Adrenal gland (tissue), 12 donors: ENCODE measurements around the gene GTF2F2. TPM values are rescaled to one million over a fixed set of nuclear protein-coding genes. Genes with fewer than 3 reads are reported as not detected.

Experiments used
- DNase-seq, 7 donors: peaks; one replicate each; pipeline ENCODE4 v3.0.0-alpha.2; 2019 to 2020
- H3K27ac ChIP-seq, 5 donors: fragments of 200-600 bp; sonication (generic) in 4 of 5; 1 replicate in 3 of 5; 2 replicates in 2 of 5; pipeline versions ENCODE4 v1.5.1 to v1.8.0; 2016 to 2020; ENCODE audit warnings: mild to moderate bottlenecking in 1 of 5
- H3K27me3 ChIP-seq: fragments of 200-600 bp; 2 replicates; pipeline ENCODE4 v1.8.0; 2021
- H3K36me3 ChIP-seq, 2 donors: fragments of 200-600 bp; replicated peaks in 1 of 2; 1 replicate in 1 of 2; 2 replicates in 1 of 2; pipeline versions ENCODE4 v1.5.1 to v1.8.0; 2018 to 2022
- H3K4me1 ChIP-seq, 2 donors: fragments of 200-600 bp; replicated peaks in 1 of 2; 1 replicate in 1 of 2; 2 replicates in 1 of 2; pipeline versions ENCODE4 v1.5.1 to v1.8.0; 2018 to 2021
- H3K4me3 ChIP-seq, 4 donors: fragments of 200-600 bp; sonication (generic) in 3 of 4; one replicate each; pipeline ENCODE4 v1.5.1; 2016 to 2018
- H3K9me3 ChIP-seq, 3 donors: fragments of 200-600 bp; sonication (generic) in 1 of 3; replicated peaks in 1 of 3; 1 replicate in 2 of 3; 2 replicates in 1 of 3; pipeline versions ENCODE4 v1.5.1 to v1.8.0; 2016 to 2021
- CTCF ChIP-seq, 6 experiments: fragments of 450-650 bp in 4 of 6; fragments of 200-600 bp in 2 of 6; sonication (generic) in 1 of 6; IDR thresholded peaks; 1 replicate in 5 of 6; 2 replicates in 1 of 6; pipeline versions ENCODE4 v1.5.1 to v1.8.0; 2016 to 2021; ENCODE audit warnings: antibody characterized with exemption in 6 of 6, mild to moderate bottlenecking in 2 of 6, moderate library complexity in 1 of 6
- POLR2A ChIP-seq, 2 donors: fragments of 450-650 bp; IDR thresholded peaks; one replicate each; pipeline ENCODE4 v1.6.1; 2017; ENCODE audit warnings: antibody characterized with exemption in 2 of 2, mild to moderate bottlenecking in 2 of 2, moderate library complexity in 1 of 2
- WGBS, 4 donors: extraction: QIAGEN DNeasy Blood & Tissue Kit in 2 of 4; methylation state at CpG; one replicate each; pipeline versions ENCODE4 v1.1.5 to v1.1.7; 2013 to 2017; 5-methylcytosine and 5-hydroxymethylcytosine counted together
- intact Hi-C, 2 donors: fragments of 100-400 bp; cut with DNase I; formaldehyde crosslinking; loops; one replicate each; pipeline versions ENCODE4 v1.14.1 to v1.15.0; 2022 to 2023
- polyA plus RNA-seq, 3 donors: library from polyadenylated mRNA; stranded (reverse); fragments of 200-250 nt in 2 of 3; fragments of 350-450 nt in 1 of 3; fragmentation: Illumina TruSeq in 1 of 3; extraction: RNeasy Lipid Tissue Mini Kit (QIAGEN cat#74804) in 1 of 3; gene quantifications; one replicate each; pipeline ENCODE4 v1.2.3, GENCODE V29; 2013 to 2014
- total RNA-seq, 9 donors: library from RNA; depleted of rRNA in 4 of 9; stranded (reverse); fragments of >200 nt in 4 of 9; fragments of 120-200 nt in 1 of 9; fragmentation: NEBNext Ultra II Directional in 1 of 9; extraction: Animal tissue kit (Norgen Biotek cat#: 25700) in 1 of 9; gene quantifications; one replicate each; pipeline versions ENCODE4 v1.1.0 to v1.2.4, GENCODE V29; 2013 to 2023
- donor health status: healthy with polysubstance abuse.
- donor health status: Bipolar disorder and iron deficiency.
- donor health status: DM: yes; HTN: yes; CAD: no.
- donor health status: DM: no; HTN: no; CAD: no.
- donor health status: DM: no; HTN: no; CAD: no.
- donor health status: DM: yes; HTN: yes; CAD: no.

The GTF2F2 gene
- total and polyA plus RNA-seq, 12 donors: 11.4 to 34.4 (median 23.0) TPM

GRCh38 chr13:45167611-45168554, 47.6 kb downstream of the GTF2F2 start:
- intact Hi-C loops: no loop called here
- DNase-seq: peak in 3 of 7 donors; percentile 21 to 28 (median 22)
- Histone ChIP-seq H3K36me3 (no peaks in the 10 kb centered on the region), H3K4me3 (no peak overlapping the region), H3K4me1 (no peaks in the 10 kb centered on the region), H3K9me3 (no peaks in the 10 kb centered on the region), H3K27me3 (no peaks in the 10 kb centered on the region), H3K27ac (no peak overlapping the region)
- 80 to 93% (median 85%) methylated on average over 9 to 12 of the region's 12 CpGs for WGBS, 4 donors
- TF ChIP-seq CTCF (IDR thresholded peaks at IDR 0.05) (no peak), POLR2A (IDR thresholded peaks at IDR 0.05) (no peak)

DNA sequence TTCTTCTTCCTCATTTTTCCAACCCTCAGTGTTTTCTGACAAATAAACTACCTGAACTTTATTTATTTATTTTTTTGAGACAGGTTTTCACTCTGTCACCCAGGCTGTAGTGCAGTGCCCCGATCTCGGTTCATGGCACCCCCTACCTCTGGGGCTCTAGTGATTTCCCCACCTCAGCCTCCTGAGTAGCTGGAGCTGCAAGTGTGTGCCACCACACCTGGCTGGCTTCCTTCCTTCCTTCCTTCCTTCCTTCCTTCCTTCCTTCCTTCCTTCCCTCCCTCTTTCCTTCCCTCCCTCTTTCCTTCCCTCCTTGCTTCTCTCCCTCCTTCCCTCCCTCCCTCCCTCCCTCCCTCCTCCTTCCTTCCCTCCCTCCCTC, 48.2 kb downstream of the GTF2F2 start:
- no peaks in the 10 kb centered on the region for H3K4me1 ChIP-seq
- no peak for DNase-seq
- intact Hi-C loops: no loop called here

DNA sequence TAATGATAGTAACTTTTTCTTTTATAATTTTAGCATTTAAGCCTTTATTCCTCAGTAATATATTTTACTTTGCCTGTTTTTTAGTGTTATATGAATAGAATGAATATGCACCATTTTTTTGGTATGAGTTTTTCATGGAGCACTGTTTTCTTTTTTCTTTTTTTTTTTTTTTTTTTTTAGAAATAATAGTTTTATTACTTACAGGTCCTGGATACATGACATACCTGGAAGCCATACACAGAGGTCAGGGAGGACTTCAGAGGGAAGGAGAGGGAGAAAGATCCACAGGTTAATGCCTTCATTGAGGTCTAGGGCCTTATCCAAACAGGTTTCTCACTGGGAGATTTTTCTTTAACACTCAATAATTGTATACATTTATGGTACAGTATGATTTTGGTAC, 54.2 kb downstream of the GTF2F2 start:
- no peaks in the 10 kb centered on the region for H3K36me3 ChIP-seq

More for the DNA sequence above, 48.2 kb downstream of the GTF2F2 start:
- H3K27ac ChIP-seq: no peak overlapping the region
- WGBS, 4 donors: 67 to 100% (median 76%) methylated on average over 2 of the region's 2 CpGs
- no peaks in the 10 kb centered on the region for H3K27me3 ChIP-seq
- TF ChIP-seq CTCF (IDR thresholded peaks at IDR 0.05) (no peak), POLR2A (IDR thresholded peaks at IDR 0.05) (no peak)
- H3K9me3 ChIP-seq: no peaks in the 10 kb centered on the region
- H3K36me3 ChIP-seq: no peaks in the 10 kb centered on the region
- H3K4me3 ChIP-seq: no peak overlapping the region

More for the DNA sequence above, 54.2 kb downstream of the GTF2F2 start:
- no peak for DNase-seq
- intact Hi-C loops: no loop called here
- Histone ChIP-seq H3K9me3 (no peaks in the 10 kb centered on the region), H3K27ac (no peak overlapping the region), H3K4me3 (no peak overlapping the region), H3K4me1 (no peaks in the 10 kb centered on the region), H3K27me3 (no peaks in the 10 kb centered on the region)
- TF ChIP-seq POLR2A (IDR thresholded peaks at IDR 0.05): no peak
- TF ChIP-seq CTCF (IDR thresholded peaks at IDR 0.05): no peak
